ENCODE measurements around the gene NLGN4Y. TPM values are rescaled to one million over a fixed set of nuclear protein-coding genes. Genes with fewer than 3 reads are reported as not detected.

Gene NLGN4Y
- total RNA-seq, 1 donor from 2014 or later: not detected

GRCh38 chrY:14543506-14543905, 19.2 kb downstream of the NLGN4Y start:
- no peak for DNase-seq (ENCODE audit: low spot score, unreplicated experiment)
- no peaks in the 10 kb centered on the region for H3K9me3 Mint-ChIP-seq (ENCODE audit: low read depth)
- H3K4me1 Mint-ChIP-seq (ENCODE audit: low read depth): no peaks in the 10 kb centered on the region
- H3K36me3 Mint-ChIP-seq (ENCODE audit: insufficient read depth): no peaks in the 10 kb centered on the region
- no peak overlapping the region for H3K4me3 Mint-ChIP-seq (ENCODE audit: low read depth)
- no peaks in the 10 kb centered on the region for H3K27me3 Mint-ChIP-seq
- H3K27ac Mint-ChIP-seq: no peak overlapping the region
- no peak for TF ChIP-seq CTCF (IDR thresholded peaks at IDR 0.05; ENCODE audit: unreplicated experiment)

- Mint-ChIP-seq H3K36me3 (ENCODE audit: insufficient read depth) (no peaks in the 10 kb centered on the region), H3K9me3 (ENCODE audit: low read depth) (no peaks in the 10 kb centered on the region), H3K4me3 (ENCODE audit: low read depth) (no peak overlapping the region), H3K4me1 (ENCODE audit: low read depth) (no peaks in the 10 kb centered on the region), H3K27me3 (no peaks in the 10 kb centered on the region), H3K27ac (no peak overlapping the region)
- DNase-seq (ENCODE audit: low spot score, unreplicated experiment): no peak
- TF ChIP-seq CTCF (IDR thresholded peaks at IDR 0.05; ENCODE audit: unreplicated experiment): no peak
Observed at GRCh38 chrY:14581294-14581693, 57.0 kb downstream of the NLGN4Y start.

GRCh38 chrY:14586725-14587124, 62.4 kb downstream of the NLGN4Y start:
- H3K27ac Mint-ChIP-seq: no peak overlapping the region
- no peak for DNase-seq (ENCODE audit: low spot score, unreplicated experiment)
- no peaks in the 10 kb centered on the region for H3K36me3 Mint-ChIP-seq (ENCODE audit: insufficient read depth)
- H3K4me3 Mint-ChIP-seq (ENCODE audit: low read depth): no peak overlapping the region
- H3K4me1 Mint-ChIP-seq (ENCODE audit: low read depth): no peaks in the 10 kb centered on the region
- no peak for TF ChIP-seq CTCF (IDR thresholded peaks at IDR 0.05; ENCODE audit: unreplicated experiment)
- no peaks in the 10 kb centered on the region for H3K9me3 Mint-ChIP-seq (ENCODE audit: low read depth)
- H3K27me3 Mint-ChIP-seq: no peaks in the 10 kb centered on the region

GRCh38 chrY:14601372-14601771, 77.0 kb downstream of the NLGN4Y start:
- DNase-seq (ENCODE audit: low spot score, unreplicated experiment): no peak
- no peaks in the 10 kb centered on the region for H3K9me3 Mint-ChIP-seq (ENCODE audit: low read depth)
- H3K27ac Mint-ChIP-seq: no peak overlapping the region
- H3K36me3 Mint-ChIP-seq (ENCODE audit: insufficient read depth): no peaks in the 10 kb centered on the region
- H3K27me3 Mint-ChIP-seq: no peaks in the 10 kb centered on the region
- TF ChIP-seq CTCF (IDR thresholded peaks at IDR 0.05; ENCODE audit: unreplicated experiment): no peak
- H3K4me1 Mint-ChIP-seq (ENCODE audit: low read depth): no peaks in the 10 kb centered on the region
- no peak overlapping the region for H3K4me3 Mint-ChIP-seq (ENCODE audit: low read depth)

- Mint-ChIP-seq H3K4me3 (ENCODE audit: low read depth) (no peak overlapping the region), H3K27ac (no peak overlapping the region), H3K36me3 (ENCODE audit: insufficient read depth) (no peaks in the 10 kb centered on the region), H3K27me3 (no peaks in the 10 kb centered on the region), H3K4me1 (ENCODE audit: low read depth) (no peaks in the 10 kb centered on the region), H3K9me3 (ENCODE audit: low read depth) (no peaks in the 10 kb centered on the region)
- DNase-seq (ENCODE audit: low spot score, unreplicated experiment): no peak
- TF ChIP-seq CTCF (IDR thresholded peaks at IDR 0.05; ENCODE audit: unreplicated experiment): no peak
Observed at GRCh38 chrY:14617625-14618024, 93.3 kb downstream of the NLGN4Y start.
